ENCODE results near the gene EEFSEC. TPM values are rescaled to one million over a fixed set of nuclear protein-coding genes. Genes with fewer than 3 reads are reported as not detected.

The EEFSEC gene
- total RNA-seq, 6 donors from 2014 or later = 14.9 to 38.8 (median 17.9) TPM

DNA sequence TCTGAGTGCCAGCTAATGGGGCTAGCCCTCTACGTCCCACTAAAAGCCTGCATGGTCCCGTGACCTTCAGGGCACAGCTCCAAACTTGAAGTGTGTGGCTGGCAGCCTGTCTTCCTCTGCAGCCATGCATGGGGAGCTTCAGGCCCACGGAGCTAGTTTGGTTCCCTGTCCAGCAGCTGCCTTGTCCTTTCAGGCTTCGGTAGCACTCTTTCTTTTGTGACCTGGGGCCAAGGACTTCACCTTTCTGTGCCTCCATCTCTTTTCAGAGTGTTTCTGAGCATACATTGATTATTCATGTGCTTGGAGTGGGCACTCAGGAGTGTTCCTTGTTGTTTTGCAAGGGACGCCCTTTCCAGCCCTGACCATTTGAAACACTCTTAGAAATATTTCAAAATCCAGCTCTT, 158.2 kb downstream of the EEFSEC start:
- H3K27ac ChIP-seq = peak overlapping the region in 1 of 4 donors; percentile 16
- no peak for ATAC-seq (ENCODE audit: low FRiP score in 2 of 2)
- H3K36me3 ChIP-seq = peaks cover 0 to 3% (median 0%) of the 10 kb centered on the region in 4 donors
- peak in 1 of 2 donors; percentile 50 for DNase-seq
- 66 to 70% methylated on average over 5 of the region's 5 CpGs for WGBS, 2 donors
- peaks cover 0 to 7% (median 0%) of the 10 kb centered on the region in 4 donors for H3K4me1 ChIP-seq
- H3K4me3 ChIP-seq = no peak overlapping the region
- no peaks in the 10 kb centered on the region for H3K9me3 ChIP-seq
- no peaks in the 10 kb centered on the region for H3K27me3 ChIP-seq
- no peak for TF ChIP-seq POLR2A (IDR thresholded peaks at IDR 0.05)
- no peak for TF ChIP-seq EP300 (IDR thresholded peaks at IDR 0.05)
- TF ChIP-seq, protein P1, sequence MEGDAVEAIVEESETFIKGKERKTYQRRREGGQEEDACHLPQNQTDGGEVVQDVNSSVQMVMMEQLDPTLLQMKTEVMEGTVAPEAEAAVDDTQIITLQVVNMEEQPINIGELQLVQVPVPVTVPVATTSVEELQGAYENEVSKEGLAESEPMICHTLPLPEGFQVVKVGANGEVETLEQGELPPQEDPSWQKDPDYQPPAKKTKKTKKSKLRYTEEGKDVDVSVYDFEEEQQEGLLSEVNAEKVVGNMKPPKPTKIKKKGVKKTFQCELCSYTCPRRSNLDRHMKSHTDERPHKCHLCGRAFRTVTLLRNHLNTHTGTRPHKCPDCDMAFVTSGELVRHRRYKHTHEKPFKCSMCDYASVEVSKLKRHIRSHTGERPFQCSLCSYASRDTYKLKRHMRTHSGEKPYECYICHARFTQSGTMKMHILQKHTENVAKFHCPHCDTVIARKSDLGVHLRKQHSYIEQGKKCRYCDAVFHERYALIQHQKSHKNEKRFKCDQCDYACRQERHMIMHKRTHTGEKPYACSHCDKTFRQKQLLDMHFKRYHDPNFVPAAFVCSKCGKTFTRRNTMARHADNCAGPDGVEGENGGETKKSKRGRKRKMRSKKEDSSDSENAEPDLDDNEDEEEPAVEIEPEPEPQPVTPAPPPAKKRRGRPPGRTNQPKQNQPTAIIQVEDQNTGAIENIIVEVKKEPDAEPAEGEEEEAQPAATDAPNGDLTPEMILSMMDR (IDR thresholded peaks at IDR 0.05) = no peak
- no peak for TF ChIP-seq POLR2AphosphoS5 (IDR thresholded peaks at IDR 0.05)

DNA sequence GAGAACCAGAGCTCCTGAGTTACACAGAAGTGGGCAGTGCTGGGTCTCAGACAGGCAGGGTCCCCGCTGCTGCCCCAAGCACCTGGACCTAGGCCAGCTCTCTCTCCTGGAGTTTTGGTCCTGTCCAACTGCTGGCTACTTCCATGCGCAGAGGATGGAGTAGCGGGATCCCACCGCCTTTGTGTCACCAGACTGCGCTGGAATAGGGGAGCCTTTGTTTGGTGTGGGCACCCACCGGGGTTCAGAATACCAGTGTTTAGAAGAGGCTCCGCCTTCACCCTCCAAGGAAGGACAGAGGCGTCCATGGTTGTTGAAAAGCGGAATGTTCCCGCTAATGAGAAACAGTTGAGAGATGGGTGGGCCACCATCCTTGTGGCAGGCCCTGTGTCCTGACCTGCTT, 159.0 kb downstream of the EEFSEC start:
- ATAC-seq (ENCODE audit: low FRiP score in 2 of 2) (no peak), DNase-seq (no peak)
- H3K4me1 ChIP-seq = peaks cover 0 to 7% (median 0%) of the 10 kb centered on the region in 4 donors
- no peaks in the 10 kb centered on the region for H3K27me3 ChIP-seq
- H3K4me3 ChIP-seq = no peak overlapping the region
- no peak for TF ChIP-seq POLR2A (IDR thresholded peaks at IDR 0.05)
- no peak for TF ChIP-seq POLR2AphosphoS5 (IDR thresholded peaks at IDR 0.05)
- TF ChIP-seq, protein P1 (IDR thresholded peaks at IDR 0.05) = no peak
- TF ChIP-seq EP300 (IDR thresholded peaks at IDR 0.05) = no peak
- H3K27ac ChIP-seq = no peak overlapping the region
- H3K9me3 ChIP-seq = no peaks in the 10 kb centered on the region
- peaks cover 0 to 3% (median 0%) of the 10 kb centered on the region in 4 donors for H3K36me3 ChIP-seq
- WGBS, 2 donors = 98 to 100% methylated on average over 5 to 10 of the region's 10 CpGs

DNA sequence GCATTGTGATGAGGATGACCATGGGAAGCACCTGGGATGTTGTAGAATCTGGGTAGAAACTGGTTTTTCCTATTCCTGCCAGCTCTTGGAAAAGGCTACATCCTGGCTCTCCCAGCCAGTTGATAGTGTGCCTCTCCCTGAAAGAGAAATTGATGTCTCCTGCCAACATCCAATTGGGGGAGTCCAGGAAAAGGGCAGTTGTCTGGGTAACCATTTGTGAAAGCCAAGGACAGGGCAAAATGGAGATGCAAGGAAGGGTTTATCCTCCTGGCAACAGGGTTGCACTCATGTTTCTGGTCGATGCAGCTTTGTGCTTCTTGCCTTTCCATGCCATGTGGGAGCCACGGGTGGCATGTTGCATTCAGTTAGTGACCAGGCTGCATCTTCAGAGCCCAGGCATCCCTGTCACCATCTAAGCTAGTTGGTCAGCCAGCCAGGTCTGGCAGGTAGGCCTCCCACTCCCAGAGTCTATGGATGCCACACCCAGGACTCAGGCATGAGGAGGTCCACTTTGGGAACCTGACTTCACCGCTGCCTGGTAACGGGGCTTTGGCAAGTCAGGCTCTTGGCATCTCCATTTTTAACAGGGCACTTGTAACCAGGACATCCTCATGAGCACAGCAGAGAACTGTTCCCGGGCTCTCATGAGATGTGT, 159.9 kb downstream of the EEFSEC start:
- 95 to 100% methylated on average over 4 to 5 of the region's 5 CpGs for WGBS, 2 donors
- no peaks in the 10 kb centered on the region for H3K27me3 ChIP-seq
- no peak overlapping the region for H3K27ac ChIP-seq
- H3K36me3 ChIP-seq = peaks cover 0 to 3% (median 0%) of the 10 kb centered on the region in 4 donors
- DNase-seq (no peak), ATAC-seq (ENCODE audit: low FRiP score in 2 of 2) (no peak)
- TF ChIP-seq POLR2AphosphoS5 (IDR thresholded peaks at IDR 0.05) = no peak
- TF ChIP-seq EP300 (IDR thresholded peaks at IDR 0.05) = no peak
- no peak for TF ChIP-seq POLR2A (IDR thresholded peaks at IDR 0.05)
- TF ChIP-seq, protein P1 (IDR thresholded peaks at IDR 0.05) = no peak
- H3K4me1 ChIP-seq = peaks cover 0 to 7% (median 0%) of the 10 kb centered on the region in 4 donors
- H3K4me3 ChIP-seq = no peak overlapping the region
- no peaks in the 10 kb centered on the region for H3K9me3 ChIP-seq

DNA sequence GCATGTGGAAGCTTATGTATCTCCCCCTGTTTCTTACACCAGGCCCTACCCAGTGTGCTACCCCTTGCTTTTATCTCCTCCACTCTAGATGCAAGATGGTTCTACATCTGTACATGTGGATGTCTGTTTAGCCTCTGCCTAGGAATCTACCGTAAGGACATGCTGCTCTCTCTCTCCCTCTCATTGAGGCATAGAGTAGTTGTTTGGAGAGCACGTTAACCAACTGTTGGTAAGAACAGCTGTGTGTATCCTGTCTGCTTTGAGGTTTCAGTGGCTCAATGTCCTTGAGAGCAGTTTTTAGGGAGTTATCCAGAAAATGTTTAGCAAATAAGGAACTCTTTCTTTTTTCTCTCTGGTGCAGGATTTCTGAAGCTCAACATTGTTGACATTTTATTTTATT, 160.7 kb downstream of the EEFSEC start:
- no peak for TF ChIP-seq EP300 (IDR thresholded peaks at IDR 0.05)
- TF ChIP-seq POLR2AphosphoS5 (IDR thresholded peaks at IDR 0.05) = no peak
- TF ChIP-seq, protein P1 (IDR thresholded peaks at IDR 0.05) = no peak
- TF ChIP-seq POLR2A (IDR thresholded peaks at IDR 0.05) = no peak
- H3K4me1 ChIP-seq = peaks cover 0 to 7% (median 0%) of the 10 kb centered on the region in 4 donors
- no peaks in the 10 kb centered on the region for H3K9me3 ChIP-seq
- ATAC-seq (ENCODE audit: low FRiP score in 2 of 2) (no peak), DNase-seq (no peak)
- H3K27me3 ChIP-seq = no peaks in the 10 kb centered on the region
- peaks cover 0 to 3% (median 0%) of the 10 kb centered on the region in 4 donors for H3K36me3 ChIP-seq
- 93 to 96% methylated on average over 2 of the region's 2 CpGs for WGBS, 2 donors
- no peak overlapping the region for H3K4me3 ChIP-seq
- H3K27ac ChIP-seq = no peak overlapping the region

DNA sequence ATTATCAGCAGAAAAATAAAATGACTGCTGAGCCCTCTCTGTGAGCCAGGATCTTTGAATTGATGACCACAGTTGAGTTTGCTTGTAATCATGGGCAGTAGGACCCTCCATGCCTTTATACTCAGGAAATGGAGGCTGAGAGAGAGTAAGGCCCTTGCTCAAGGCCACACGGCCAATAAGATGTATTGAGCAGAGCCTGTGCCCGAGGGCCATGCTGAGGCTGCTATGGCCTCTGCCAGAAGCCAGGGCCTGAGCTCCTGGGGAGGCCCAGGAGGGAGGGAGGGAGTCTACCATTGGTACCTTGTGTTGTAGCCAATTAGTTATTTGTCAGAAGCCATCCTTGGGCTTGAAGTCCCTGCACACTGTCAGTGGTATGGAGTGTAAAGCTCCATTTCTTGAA, 162.0 kb downstream of the EEFSEC start:
- DNase-seq = no peak
- 87 to 100% methylated on average over 2 of the region's 2 CpGs for WGBS, 2 donors

More for the DNA sequence above, 162.0 kb downstream of the EEFSEC start:
- no peaks in the 10 kb centered on the region for H3K27me3 ChIP-seq
- H3K9me3 ChIP-seq = no peaks in the 10 kb centered on the region
- H3K4me3 ChIP-seq = no peak overlapping the region
- TF ChIP-seq EP300 (IDR thresholded peaks at IDR 0.05) (no peak), POLR2A (IDR thresholded peaks at IDR 0.05) (no peak), POLR2AphosphoS5 (IDR thresholded peaks at IDR 0.05) (no peak)
- TF ChIP-seq, protein P1 (IDR thresholded peaks at IDR 0.05) = no peak
- H3K36me3 ChIP-seq = peaks cover 0 to 5% (median 2%) of the 10 kb centered on the region in 4 donors
- peaks cover 0 to 7% (median 0%) of the 10 kb centered on the region in 4 donors for H3K4me1 ChIP-seq
- no peak overlapping the region for H3K27ac ChIP-seq
- ATAC-seq (ENCODE audit: low FRiP score in 2 of 2) = no peak
